ENCODE measurements around the gene PHACTR3.

DNA sequence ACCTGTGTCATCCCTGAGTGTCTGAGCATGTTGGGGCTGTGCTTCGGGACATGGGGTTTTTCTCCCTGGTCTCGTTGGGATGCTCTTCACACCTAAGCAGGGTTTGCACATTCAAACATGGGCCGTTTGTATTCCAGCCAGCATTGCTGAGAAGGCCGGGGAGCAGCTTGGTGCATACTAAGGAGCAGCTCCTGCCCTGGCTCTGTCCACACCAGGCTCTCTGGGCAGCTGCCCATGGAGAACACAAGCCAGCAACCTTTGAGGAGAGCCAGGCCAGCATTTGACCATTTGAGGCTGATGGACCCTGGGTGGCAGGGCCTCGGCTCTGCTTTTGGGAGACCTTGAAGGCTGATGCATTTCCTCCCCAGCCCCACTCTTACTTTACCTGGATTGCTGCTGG lies 92.1 kb downstream of the PHACTR3 start:
- TF ChIP-seq, protein P1, sequence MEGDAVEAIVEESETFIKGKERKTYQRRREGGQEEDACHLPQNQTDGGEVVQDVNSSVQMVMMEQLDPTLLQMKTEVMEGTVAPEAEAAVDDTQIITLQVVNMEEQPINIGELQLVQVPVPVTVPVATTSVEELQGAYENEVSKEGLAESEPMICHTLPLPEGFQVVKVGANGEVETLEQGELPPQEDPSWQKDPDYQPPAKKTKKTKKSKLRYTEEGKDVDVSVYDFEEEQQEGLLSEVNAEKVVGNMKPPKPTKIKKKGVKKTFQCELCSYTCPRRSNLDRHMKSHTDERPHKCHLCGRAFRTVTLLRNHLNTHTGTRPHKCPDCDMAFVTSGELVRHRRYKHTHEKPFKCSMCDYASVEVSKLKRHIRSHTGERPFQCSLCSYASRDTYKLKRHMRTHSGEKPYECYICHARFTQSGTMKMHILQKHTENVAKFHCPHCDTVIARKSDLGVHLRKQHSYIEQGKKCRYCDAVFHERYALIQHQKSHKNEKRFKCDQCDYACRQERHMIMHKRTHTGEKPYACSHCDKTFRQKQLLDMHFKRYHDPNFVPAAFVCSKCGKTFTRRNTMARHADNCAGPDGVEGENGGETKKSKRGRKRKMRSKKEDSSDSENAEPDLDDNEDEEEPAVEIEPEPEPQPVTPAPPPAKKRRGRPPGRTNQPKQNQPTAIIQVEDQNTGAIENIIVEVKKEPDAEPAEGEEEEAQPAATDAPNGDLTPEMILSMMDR (IDR thresholded peaks at IDR 0.05; ENCODE audit: insufficient read depth, low read depth, low read length): no peak
- TF ChIP-seq EZH2 (IDR thresholded peaks at IDR 0.05; ENCODE audit: insufficient read depth, low read length): no peak

Measured in astrocyte (in vitro differentiated cells and primary cell).